Erythroblast (primary cell): ENCODE data around the gene CXCL17.

Experiments
- GATA1 ChIP-seq: IDR thresholded peaks from 2 replicates; pipeline ENCODE4 v1.6.1; 2011; ENCODE audit warnings: low read depth, mild to moderate bottlenecking, control low read depth, low read length, moderate library complexity
- POLR2A ChIP-seq: IDR thresholded peaks from 2 replicates; pipeline ENCODE4 v1.6.1; 2011; ENCODE audit warnings: mild to moderate bottlenecking, low read length

DNA sequence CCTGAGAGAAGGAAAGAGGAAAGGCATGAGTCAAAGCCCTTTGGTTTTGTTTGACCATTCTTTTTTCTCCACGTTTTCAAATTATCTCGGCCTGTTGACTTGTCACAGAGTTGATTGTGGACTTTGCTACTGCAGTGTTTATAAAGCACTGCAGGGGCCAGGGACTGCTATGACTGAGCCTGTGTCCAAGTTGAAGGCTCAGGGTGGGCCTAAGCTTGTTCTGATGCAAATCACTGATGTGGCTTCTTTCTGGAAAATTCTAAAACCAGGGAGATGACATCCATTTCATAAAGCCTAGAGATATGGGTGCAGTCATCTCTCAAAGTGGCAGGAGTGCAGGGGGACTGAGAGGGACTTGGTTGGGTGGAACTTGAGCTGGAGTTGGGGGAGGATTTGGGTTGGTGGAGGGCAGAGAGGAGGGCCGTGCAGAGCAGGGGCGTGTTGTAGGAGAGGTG lies 1.2 kb upstream of the CXCL17 start:
- TF ChIP-seq POLR2A (no peak), GATA1 (no peak)
